HAP-1 (cell line): Measurements from ENCODE around the gene KCNQ1.

Experiments
- DNase-seq, 2 experiments: peaks; one replicate each; pipeline ENCODE4 v3.0.0-alpha.2; 2016 to 2020; ENCODE audit warnings: low spot score in 2 of 2
- H3K27me3 ChIP-seq: fragments of 250-450 bp; sonication (Bioruptor Pico); 2 replicates; pipeline ENCODE4 v1.5.1; 2020; ENCODE audit warnings: low read depth, mild to moderate bottlenecking, moderate library complexity
- H3K36me3 ChIP-seq: fragments of 250-450 bp; sonication (Bioruptor Pico); replicated peaks from 2 replicates; pipeline ENCODE4 v1.5.1; 2020; ENCODE audit warnings: mild to moderate bottlenecking
- H3K4me1 ChIP-seq: fragments of 250-450 bp; sonication (Bioruptor Pico); 2 replicates; pipeline ENCODE4 v1.5.1; 2020; ENCODE audit warnings: mild to moderate bottlenecking
- H3K4me3 ChIP-seq: fragments of 250-450 bp; sonication (Bioruptor Pico); 2 replicates; pipeline ENCODE4 v1.5.1; 2020; ENCODE audit warnings: mild to moderate bottlenecking, moderate library complexity
- H3K9me3 ChIP-seq: fragments of 250-450 bp; sonication (Bioruptor Pico); 2 replicates; pipeline ENCODE4 v1.5.1; 2020; ENCODE audit warnings: mild to moderate bottlenecking, moderate library complexity
- in situ Hi-C: fragments of 300-500 bp; cut with MboI; formaldehyde crosslinking; loops from 3 replicates; pipeline ENCODE4 v1.14.3; 2020; ENCODE audit warnings: low sequenced_read_pairs, inconsistent platforms, mixed read lengths

Gene KCNQ1

GRCh38 chr11:2826679-2827056 lies 381.9 kb downstream of the KCNQ1 start:
- Histone ChIP-seq H3K4me1 (no peaks in the 10 kb centered on the region), H3K27me3 (no peaks in the 10 kb centered on the region), H3K4me3 (no peak overlapping the region), H3K36me3 (no peaks in the 10 kb centered on the region), H3K9me3 (peaks cover 13% of the 10 kb centered on the region; the same call in 1 of the 2 replicates)
- in situ Hi-C loops: no loop called here
- no peak for DNase-seq

DNA sequence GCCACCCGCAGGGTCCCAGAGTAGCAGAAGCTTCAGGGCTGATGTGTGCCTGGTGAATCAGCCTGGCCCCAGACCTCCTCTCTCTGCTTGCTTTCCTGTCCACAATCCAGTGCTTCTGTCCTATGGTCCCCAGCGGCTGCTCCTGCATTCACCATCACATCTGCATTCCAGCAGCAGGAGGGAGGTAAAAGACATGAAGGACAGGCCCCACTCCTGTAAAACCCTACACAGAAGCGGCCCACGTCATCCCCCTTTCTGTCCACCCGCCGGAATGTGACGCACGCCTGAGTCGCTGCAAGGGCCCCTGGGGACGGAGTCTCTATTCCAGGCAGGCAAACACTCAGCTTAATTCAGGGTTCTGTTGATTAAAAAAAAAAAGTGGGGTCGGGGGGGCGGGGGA lies 382.4 kb downstream of the KCNQ1 start:
- in situ Hi-C loops: no loop called here
- Histone ChIP-seq H3K27me3 (no peaks in the 10 kb centered on the region), H3K4me3 (no peak overlapping the region), H3K36me3 (no peaks in the 10 kb centered on the region), H3K9me3 (peaks cover 13% of the 10 kb centered on the region; the same call in 1 of the 2 replicates), H3K4me1 (no peaks in the 10 kb centered on the region)
- DNase-seq: no peak

- H3K4me3 ChIP-seq: no peak overlapping the region
- no peaks in the 10 kb centered on the region for H3K4me1 ChIP-seq
- no peaks in the 10 kb centered on the region for H3K36me3 ChIP-seq
- H3K9me3 ChIP-seq: peaks cover 10% of the 10 kb centered on the region; the same call in 1 of the 2 replicates
- in situ Hi-C loops: no loop called here
- no peak for DNase-seq
- H3K27me3 ChIP-seq: no peaks in the 10 kb centered on the region
Measured at GRCh38 chr11:2827792-2828191, 383.0 kb downstream of the KCNQ1 start.

GRCh38 chr11:2828585-2829330 lies 383.9 kb downstream of the KCNQ1 start:
- Histone ChIP-seq H3K27me3 (no peaks in the 10 kb centered on the region), H3K36me3 (no peaks in the 10 kb centered on the region), H3K4me3 (no peak overlapping the region), H3K4me1 (no peaks in the 10 kb centered on the region), H3K9me3 (0 out of 2 replicates have a peak, but pooled peaks cover 6% of the 10 kb centered on the region)
- no peak for DNase-seq
- in situ Hi-C loops: no loop called here

DNA sequence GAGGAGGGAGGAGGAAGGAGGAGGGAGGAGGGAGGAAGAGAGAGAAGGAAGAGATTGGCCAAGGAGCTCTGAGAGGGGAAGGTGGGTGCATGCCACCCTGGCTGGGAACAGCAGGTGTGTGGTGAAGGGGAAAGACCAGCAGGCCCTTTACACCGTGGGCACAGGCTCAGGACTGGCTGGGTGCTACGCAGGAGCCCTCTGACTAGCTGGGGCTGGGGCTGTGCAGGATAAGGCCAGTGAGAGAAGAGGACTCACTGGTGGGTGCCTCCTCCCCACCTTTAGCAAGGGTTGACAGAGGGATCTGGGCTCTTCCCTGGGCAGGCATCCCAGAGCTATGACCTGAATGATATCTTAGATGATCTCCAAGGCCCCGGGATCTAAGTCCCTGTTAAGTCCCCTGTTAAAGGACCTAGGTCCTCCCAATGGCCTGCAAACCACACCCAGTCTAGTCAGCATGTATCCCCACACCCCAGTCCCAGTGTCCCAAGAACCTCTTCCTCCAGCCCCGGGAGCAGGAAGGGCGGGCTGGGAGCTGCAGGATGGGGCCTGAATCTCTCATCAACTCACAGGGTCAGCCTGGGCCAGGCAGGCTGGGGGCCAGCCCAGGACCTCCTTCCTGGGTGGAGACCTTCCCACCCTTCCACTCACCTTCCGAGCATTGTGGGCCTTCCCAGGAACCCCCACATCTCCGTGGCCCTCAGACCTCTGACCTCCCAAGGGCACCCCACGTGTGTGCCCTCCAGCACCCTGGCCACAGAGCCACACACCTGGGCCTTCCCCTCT lies 385.4 kb downstream of the KCNQ1 start:
- Histone ChIP-seq H3K9me3 (0 out of 2 replicates have a peak, but pooled peaks cover 6% of the 10 kb centered on the region), H3K4me3 (no peak overlapping the region), H3K4me1 (no peaks in the 10 kb centered on the region), H3K27me3 (no peaks in the 10 kb centered on the region), H3K36me3 (no peaks in the 10 kb centered on the region)
- in situ Hi-C loops: no loop called here
- no peak for DNase-seq

GRCh38 chr11:2830886-2831285 lies 386.1 kb downstream of the KCNQ1 start:
- H3K27me3 ChIP-seq: no peaks in the 10 kb centered on the region
- no peaks in the 10 kb centered on the region for H3K4me1 ChIP-seq
- no peaks in the 10 kb centered on the region for H3K36me3 ChIP-seq
- no peak for DNase-seq
- no peak overlapping the region for H3K4me3 ChIP-seq
- in situ Hi-C loops: no loop called here
- H3K9me3 ChIP-seq: 0 out of 2 replicates have a peak, but pooled peaks cover 6% of the 10 kb centered on the region

- in situ Hi-C loops: no loop called here
- 0 out of 2 replicates have a peak, but pooled peaks cover 6% of the 10 kb centered on the region for H3K9me3 ChIP-seq
- DNase-seq: no peak
- H3K36me3 ChIP-seq: no peaks in the 10 kb centered on the region
- no peak overlapping the region for H3K4me3 ChIP-seq
- no peaks in the 10 kb centered on the region for H3K4me1 ChIP-seq
- H3K27me3 ChIP-seq: no peaks in the 10 kb centered on the region
Measured at GRCh38 chr11:2831781-2832532, 387.1 kb downstream of the KCNQ1 start.

- Histone ChIP-seq H3K36me3 (no peaks in the 10 kb centered on the region), H3K4me1 (no peaks in the 10 kb centered on the region), H3K9me3 (0 out of 2 replicates have a peak, but pooled peaks cover 6% of the 10 kb centered on the region), H3K27me3 (no peaks in the 10 kb centered on the region), H3K4me3 (no peak overlapping the region)
- DNase-seq: no peak
- in situ Hi-C loops: no loop called here
Measured at GRCh38 chr11:2832533-2833020, 387.8 kb downstream of the KCNQ1 start.

DNA sequence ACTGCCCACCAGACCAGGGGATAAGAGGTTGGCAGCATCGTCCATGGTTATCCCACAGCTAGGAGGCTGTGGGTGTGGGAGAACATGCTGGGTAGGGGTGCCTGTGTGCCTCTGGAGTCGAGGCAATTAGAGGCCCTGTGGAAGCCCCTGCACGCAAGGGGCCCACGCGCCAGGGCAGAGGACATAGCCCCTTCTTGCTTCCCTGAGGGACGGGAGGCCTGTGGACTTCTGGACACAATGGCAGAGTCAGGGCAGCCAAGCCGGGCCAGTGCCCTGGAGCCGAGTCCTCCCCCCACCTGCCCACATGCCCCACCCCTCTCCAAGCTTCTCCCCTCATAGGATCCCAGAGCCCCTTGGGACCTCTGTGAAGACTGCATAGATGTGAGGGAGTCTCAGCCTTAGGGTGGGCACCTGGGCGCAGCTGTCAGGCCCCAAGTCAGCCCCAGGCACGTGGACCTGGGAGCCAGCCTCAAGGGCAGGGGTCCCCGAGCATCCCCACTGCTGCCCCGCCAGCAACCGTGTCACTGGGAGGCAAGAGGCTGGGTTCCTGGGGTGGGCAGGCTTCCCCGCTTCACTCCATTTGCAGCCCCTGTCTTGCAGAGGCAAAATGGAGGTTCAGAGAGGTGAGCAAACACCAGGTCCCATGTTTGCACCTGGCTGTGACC lies 388.4 kb downstream of the KCNQ1 start:
- H3K4me1 ChIP-seq: no peaks in the 10 kb centered on the region

GRCh38 chr11:2833716-2834502 lies 389.1 kb downstream of the KCNQ1 start:
- no peaks in the 10 kb centered on the region for H3K27me3 ChIP-seq
- H3K4me1 ChIP-seq: no peaks in the 10 kb centered on the region
- H3K4me3 ChIP-seq: no peak overlapping the region
- DNase-seq: no peak
- in situ Hi-C loops: no loop called here
- H3K36me3 ChIP-seq: no peaks in the 10 kb centered on the region
- 0 out of 2 replicates have a peak, but pooled peaks cover 3% of the 10 kb centered on the region for H3K9me3 ChIP-seq

More for the DNA sequence above, 388.4 kb downstream of the KCNQ1 start:
- H3K36me3 ChIP-seq: no peaks in the 10 kb centered on the region
- 0 out of 2 replicates have a peak, but pooled peaks cover 6% of the 10 kb centered on the region for H3K9me3 ChIP-seq
- no peak for DNase-seq
- H3K27me3 ChIP-seq: no peaks in the 10 kb centered on the region
- no peak overlapping the region for H3K4me3 ChIP-seq
- in situ Hi-C loops: no loop called here

DNA sequence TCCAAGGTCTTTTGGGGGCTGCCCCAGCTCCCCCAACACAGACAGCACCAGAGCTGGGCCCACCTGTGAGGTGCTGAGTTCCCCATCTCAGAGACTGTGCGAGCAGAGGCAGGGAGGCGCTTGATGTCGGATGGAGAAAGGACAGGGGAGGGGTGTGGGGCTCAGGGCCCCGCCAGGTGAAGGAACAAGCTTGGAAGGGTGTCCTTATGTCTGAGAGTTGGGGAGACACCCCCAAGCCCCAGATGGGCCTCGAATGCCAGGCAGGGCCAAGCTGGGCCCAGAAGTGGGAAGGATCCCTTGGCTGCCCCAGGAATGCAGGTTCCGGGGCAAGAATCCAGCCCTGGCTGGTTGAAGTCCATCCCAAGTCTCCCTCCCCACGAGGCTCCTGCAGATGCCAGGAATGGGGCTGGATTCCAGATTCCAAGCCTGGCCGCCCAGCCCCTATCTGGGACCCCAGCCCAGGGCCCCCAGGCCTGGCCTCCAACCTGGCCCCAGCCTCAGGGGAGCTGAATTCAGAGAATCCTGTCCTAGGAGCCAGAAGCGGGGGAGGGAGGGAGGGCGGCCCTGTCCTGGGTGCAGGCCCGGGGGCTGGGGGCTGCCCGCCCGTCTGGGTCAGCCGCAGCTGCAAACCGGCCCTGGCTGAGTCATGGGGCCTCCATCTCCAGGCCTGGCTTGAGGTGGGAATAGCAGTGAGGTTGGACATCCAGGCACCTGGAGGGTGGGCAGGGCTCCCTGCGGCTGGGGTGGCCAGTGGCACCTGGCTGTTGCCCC lies 389.9 kb downstream of the KCNQ1 start:
- in situ Hi-C loops: no loop called here
- H3K27me3 ChIP-seq: no peaks in the 10 kb centered on the region
- H3K4me1 ChIP-seq: no peaks in the 10 kb centered on the region
- H3K9me3 ChIP-seq: no peaks in the 10 kb centered on the region
- no peaks in the 10 kb centered on the region for H3K36me3 ChIP-seq
- H3K4me3 ChIP-seq: no peak overlapping the region
- no peak for DNase-seq

- Histone ChIP-seq H3K9me3 (no peaks in the 10 kb centered on the region), H3K4me3 (no peak overlapping the region), H3K36me3 (no peaks in the 10 kb centered on the region), H3K27me3 (no peaks in the 10 kb centered on the region), H3K4me1 (no peaks in the 10 kb centered on the region)
- no peak for DNase-seq
- in situ Hi-C loops: no loop called here
Measured at GRCh38 chr11:2835296-2835695, 390.5 kb downstream of the KCNQ1 start.
